Dedifferentiated amniotic fluid mesenchymal stem cell (primary cell): ENCODE data around the gene TBCEL.

Source experiments
- DNase-seq: peaks from one replicate; pipeline ENCODE4 v3.0.0-alpha.2; 2016; ENCODE audit errors: extremely low spot score

TBCEL gene

GRCh38 chr11:121138259-121138658, 114.4 kb downstream of the TBCEL start:
- DNase-seq, result no peak

- DNase-seq, result no peak
Observed at GRCh38 chr11:121140369-121140768, 116.5 kb downstream of the TBCEL start.
